GM23338 (cell line): Measurements from ENCODE around the gene DKK2. TPM values are rescaled to one million over a fixed set of nuclear protein-coding genes. Genes with fewer than 3 reads are reported as not detected.
"Not testable (repeated sequence)": the region's sequence is repeated elsewhere in the genome, so short reads cannot be mapped to it uniquely, and the experiment has no call there.

Experiments
- ATAC-seq: fragments of 200-7000 bp; cut with Tn5 transposase; 3 replicates; pipeline ENCODE4 v1.9.1; 2020
- DNase-seq: peaks from one replicate; pipeline ENCODE4 v3.0.0-alpha.2; 2015; ENCODE audit warnings: low spot score
- H2AFZ ChIP-seq: fragments of 200-600 bp; sonication (generic); 2 replicates; pipeline ENCODE4 v1.8.0; 2016; ENCODE audit warnings: antibody characterized with exemption, mild to moderate bottlenecking, moderate library complexity
- H3F3A ChIP-seq: fragments of 200-600 bp; sonication (generic); replicated peaks from 2 replicates; pipeline ENCODE4 v1.8.0; 2017; ENCODE audit warnings: antibody characterized with exemption, mixed run types, low read depth
- H3K27ac ChIP-seq: fragments of 200-600 bp; sonication (generic); 2 replicates; pipeline ENCODE4 v1.6.1; 2016; ENCODE audit warnings: low read depth
- H3K27me3 ChIP-seq: fragments of 200-600 bp; sonication (generic); 2 replicates; pipeline ENCODE4 v1.8.0; 2016; ENCODE audit warnings: mild to moderate bottlenecking, mixed run types, moderate library complexity; ENCODE audit not compliant: insufficient read depth
- H3K36me3 ChIP-seq: fragments of 200-600 bp; sonication (generic); 2 replicates; pipeline ENCODE4 v1.8.0; 2016; ENCODE audit warnings: mild to moderate bottlenecking; ENCODE audit not compliant: insufficient read depth
- H3K4me1 ChIP-seq: fragments of 200-600 bp; sonication (generic); 2 replicates; pipeline ENCODE4 v1.8.0; 2016; ENCODE audit warnings: mild to moderate bottlenecking, moderate library complexity; ENCODE audit not compliant: insufficient read depth
- H3K4me2 ChIP-seq: fragments of 200-600 bp; sonication (generic); 2 replicates; pipeline ENCODE4 v1.7.1; 2017; ENCODE audit warnings: mixed run types
- H3K4me3 ChIP-seq: fragments of 200-600 bp; sonication (generic); 2 replicates; pipeline ENCODE4 v1.6.1; 2016; ENCODE audit warnings: mixed run types
- H3K79me2 ChIP-seq: fragments of 200-600 bp; sonication (generic); replicated peaks from 2 replicates; pipeline ENCODE4 v1.8.0; 2017; ENCODE audit warnings: mild to moderate bottlenecking; ENCODE audit not compliant: insufficient read depth
- H3K9me2 ChIP-seq: fragments of 200-600 bp; sonication (generic); 2 replicates; pipeline ENCODE4 v1.8.0; 2017; ENCODE audit not compliant: insufficient read depth
- H4K20me1 ChIP-seq: fragments of 200-600 bp; sonication (generic); replicated peaks from 2 replicates; pipeline ENCODE4 v1.8.0; 2017; ENCODE audit warnings: mild to moderate bottlenecking; ENCODE audit not compliant: insufficient read depth
- H3K27ac Mint-ChIP-seq: 2 replicates; pipeline ENCODE4 v1.8.0; 2020; ENCODE audit warnings: inconsistent platforms, mild to moderate bottlenecking, moderate library complexity, mixed read lengths
- H3K27me3 Mint-ChIP-seq: 3 replicates; pipeline ENCODE4 v1.8.0; 2022; ENCODE audit warnings: low read depth, mild to moderate bottlenecking, moderate library complexity, mixed read lengths, inconsistent platforms; ENCODE audit not compliant: insufficient read depth, poor library complexity
- H3K36me3 Mint-ChIP-seq: 3 replicates; pipeline ENCODE4 v1.8.0; 2021; ENCODE audit warnings: low read depth, mild to moderate bottlenecking, inconsistent platforms, moderate library complexity, mixed read lengths
- H3K4me1 Mint-ChIP-seq: 3 replicates; pipeline ENCODE4 v1.8.0; 2020; ENCODE audit warnings: mild to moderate bottlenecking, inconsistent platforms, mixed read lengths
- H3K4me3 Mint-ChIP-seq: 3 replicates; pipeline ENCODE4 v1.8.0; 2021; ENCODE audit warnings: moderate library complexity, mild to moderate bottlenecking, inconsistent platforms, mixed read lengths
- H3K9me3 Mint-ChIP-seq: 3 replicates; pipeline ENCODE4 v1.8.0; 2020; ENCODE audit warnings: moderate library complexity, mild to moderate bottlenecking, inconsistent platforms, mixed read lengths
- EZH2phosphoT487 ChIP-seq: fragments of 200-600 bp; sonication (generic); IDR thresholded peaks from one replicate; pipeline ENCODE4 v1.8.1; 2018; ENCODE audit warnings: antibody characterized with exemption; ENCODE audit not compliant: unreplicated experiment
- JUNB ChIP-seq: IDR thresholded peaks from one replicate; pipeline ENCODE4 v1.6.1; 2016; ENCODE audit warnings: antibody characterized with exemption; ENCODE audit not compliant: unreplicated experiment
- STAT1 ChIP-seq: IDR thresholded peaks from one replicate; pipeline ENCODE4 v1.6.1; 2016; ENCODE audit warnings: antibody characterized with exemption; ENCODE audit not compliant: unreplicated experiment
- ZNF331 ChIP-seq: fragments of 250-450 bp; sonication (Bioruptor Pico); IDR thresholded peaks from 2 replicates; pipeline ENCODE4 v1.5.0; 2020; ENCODE audit warnings: low read depth, mild to moderate bottlenecking, moderate library complexity
- polyA plus RNA-seq: library from polyadenylated mRNA; unstranded; fragments of >200 nt; fragmentation: Nextera tagmentation; extraction: Ambion mirVana; gene quantifications from 2 replicates; pipeline ENCODE4 v1.2.1, GENCODE V29; 2016
- total RNA-seq: library from RNA; depleted of rRNA; stranded (reverse); fragments of >200 nt; shearing (Covaris generic); gene quantifications from 2 replicates; pipeline ENCODE4 v1.2.3, GENCODE V29; 2014
- TF ChIP-seq, protein P1 (sequence below): fragments of 250-450 bp; sonication (Bioruptor Pico); IDR thresholded peaks from 2 replicates; pipeline ENCODE4 v1.5.0; 2020; ENCODE audit warnings: mild to moderate bottlenecking, moderate library complexity
- TF ChIP-seq, protein P2 (sequence below): IDR thresholded peaks from 2 replicates; pipeline ENCODE4 v1.6.1; 2016; ENCODE audit warnings: antibody characterized with exemption

DKK2 gene
- total and polyA plus RNA-seq, 2 experiments from 2014 or later: 0.05 TPM; not detected in 1

DNA sequence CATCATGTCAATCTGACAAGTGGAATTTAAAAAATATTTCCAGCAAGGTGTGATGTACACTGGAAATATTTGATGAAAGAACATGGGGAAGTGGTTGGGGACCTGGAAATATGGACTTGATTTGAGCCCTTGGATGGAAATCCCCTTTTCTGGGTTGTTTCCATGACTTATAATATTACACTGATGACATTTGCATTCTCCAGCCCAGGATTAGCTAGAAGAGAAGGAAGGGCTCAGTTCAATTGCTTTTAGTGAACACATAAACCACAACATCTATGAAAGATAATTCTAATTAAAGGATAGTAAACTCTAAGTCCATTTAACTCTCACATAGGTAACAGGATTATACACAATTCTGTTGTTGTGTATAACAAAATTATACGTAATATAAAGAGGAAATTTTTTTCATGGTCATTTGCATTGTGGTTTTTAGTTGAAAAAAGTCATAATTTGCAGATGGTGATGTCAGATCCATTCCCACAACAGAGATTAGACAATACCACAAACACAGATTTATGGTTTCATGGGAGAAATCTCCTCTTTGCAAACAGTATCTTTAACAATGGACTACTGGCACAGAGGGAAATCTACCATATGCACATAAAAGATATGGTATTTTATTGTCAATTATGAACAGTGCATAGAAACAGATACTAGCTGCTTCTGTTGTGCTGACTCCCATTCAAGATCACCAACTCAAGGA is 126.5 kb downstream of the DKK2 start (continued):
- TF ChIP-seq, protein P1, sequence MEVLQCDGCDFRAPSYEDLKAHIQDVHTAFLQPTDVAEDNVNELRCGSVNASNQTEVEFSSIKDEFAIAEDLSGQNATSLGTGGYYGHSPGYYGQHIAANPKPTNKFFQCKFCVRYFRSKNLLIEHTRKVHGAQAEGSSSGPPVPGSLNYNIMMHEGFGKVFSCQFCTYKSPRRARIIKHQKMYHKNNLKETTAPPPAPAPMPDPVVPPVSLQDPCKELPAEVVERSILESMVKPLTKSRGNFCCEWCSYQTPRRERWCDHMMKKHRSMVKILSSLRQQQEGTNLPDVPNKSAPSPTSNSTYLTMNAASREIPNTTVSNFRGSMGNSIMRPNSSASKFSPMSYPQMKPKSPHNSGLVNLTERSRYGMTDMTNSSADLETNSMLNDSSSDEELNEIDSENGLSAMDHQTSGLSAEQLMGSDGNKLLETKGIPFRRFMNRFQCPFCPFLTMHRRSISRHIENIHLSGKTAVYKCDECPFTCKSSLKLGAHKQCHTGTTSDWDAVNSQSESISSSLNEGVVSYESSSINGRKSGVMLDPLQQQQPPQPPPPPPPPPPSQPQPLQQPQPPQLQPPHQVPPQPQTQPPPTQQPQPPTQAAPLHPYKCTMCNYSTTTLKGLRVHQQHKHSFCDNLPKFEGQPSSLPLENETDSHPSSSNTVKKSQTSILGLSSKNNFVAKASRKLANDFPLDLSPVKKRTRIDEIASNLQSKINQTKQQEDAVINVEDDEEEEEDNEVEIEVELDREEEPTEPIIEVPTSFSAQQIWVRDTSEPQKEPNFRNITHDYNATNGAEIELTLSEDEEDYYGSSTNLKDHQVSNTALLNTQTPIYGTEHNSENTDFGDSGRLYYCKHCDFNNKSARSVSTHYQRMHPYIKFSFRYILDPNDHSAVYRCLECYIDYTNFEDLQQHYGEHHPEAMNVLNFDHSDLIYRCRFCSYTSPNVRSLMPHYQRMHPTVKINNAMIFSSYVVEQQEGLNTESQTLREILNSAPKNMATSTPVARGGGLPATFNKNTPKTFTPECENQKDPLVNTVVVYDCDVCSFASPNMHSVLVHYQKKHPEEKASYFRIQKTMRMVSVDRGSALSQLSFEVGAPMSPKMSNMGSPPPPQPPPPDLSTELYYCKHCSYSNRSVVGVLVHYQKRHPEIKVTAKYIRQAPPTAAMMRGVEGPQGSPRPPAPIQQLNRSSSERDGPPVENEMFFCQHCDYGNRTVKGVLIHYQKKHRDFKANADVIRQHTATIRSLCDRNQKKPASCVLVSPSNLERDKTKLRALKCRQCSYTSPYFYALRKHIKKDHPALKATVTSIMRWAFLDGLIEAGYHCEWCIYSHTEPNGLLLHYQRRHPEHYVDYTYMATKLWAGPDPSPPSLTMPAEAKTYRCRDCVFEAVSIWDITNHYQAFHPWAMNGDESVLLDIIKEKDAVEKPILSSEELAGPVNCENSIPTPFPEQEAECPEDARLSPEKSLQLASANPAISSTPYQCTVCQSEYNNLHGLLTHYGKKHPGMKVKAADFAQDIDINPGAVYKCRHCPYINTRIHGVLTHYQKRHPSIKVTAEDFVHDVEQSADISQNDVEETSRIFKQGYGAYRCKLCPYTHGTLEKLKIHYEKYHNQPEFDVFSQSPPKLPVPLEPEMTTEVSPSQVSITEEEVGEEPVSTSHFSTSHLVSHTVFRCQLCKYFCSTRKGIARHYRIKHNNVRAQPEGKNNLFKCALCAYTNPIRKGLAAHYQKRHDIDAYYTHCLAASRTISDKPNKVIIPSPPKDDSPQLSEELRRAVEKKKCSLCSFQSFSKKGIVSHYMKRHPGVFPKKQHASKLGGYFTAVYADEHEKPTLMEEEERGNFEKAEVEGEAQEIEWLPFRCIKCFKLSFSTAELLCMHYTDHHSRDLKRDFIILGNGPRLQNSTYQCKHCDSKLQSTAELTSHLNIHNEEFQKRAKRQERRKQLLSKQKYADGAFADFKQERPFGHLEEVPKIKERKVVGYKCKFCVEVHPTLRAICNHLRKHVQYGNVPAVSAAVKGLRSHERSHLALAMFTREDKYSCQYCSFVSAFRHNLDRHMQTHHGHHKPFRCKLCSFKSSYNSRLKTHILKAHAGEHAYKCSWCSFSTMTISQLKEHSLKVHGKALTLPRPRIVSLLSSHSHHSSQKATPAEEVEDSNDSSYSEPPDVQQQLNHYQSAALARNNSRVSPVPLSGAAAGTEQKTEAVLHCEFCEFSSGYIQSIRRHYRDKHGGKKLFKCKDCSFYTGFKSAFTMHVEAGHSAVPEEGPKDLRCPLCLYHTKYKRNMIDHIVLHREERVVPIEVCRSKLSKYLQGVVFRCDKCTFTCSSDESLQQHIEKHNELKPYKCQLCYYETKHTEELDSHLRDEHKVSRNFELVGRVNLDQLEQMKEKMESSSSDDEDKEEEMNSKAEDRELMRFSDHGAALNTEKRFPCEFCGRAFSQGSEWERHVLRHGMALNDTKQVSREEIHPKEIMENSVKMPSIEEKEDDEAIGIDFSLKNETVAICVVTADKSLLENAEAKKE (CRISPR knock-in tag): no peak
- TF ChIP-seq EZH2phosphoT487 (no peak), ZNF331 (CRISPR knock-in tag) (no peak), STAT1 (no peak), JUNB (no peak)
- TF ChIP-seq, protein P2, sequence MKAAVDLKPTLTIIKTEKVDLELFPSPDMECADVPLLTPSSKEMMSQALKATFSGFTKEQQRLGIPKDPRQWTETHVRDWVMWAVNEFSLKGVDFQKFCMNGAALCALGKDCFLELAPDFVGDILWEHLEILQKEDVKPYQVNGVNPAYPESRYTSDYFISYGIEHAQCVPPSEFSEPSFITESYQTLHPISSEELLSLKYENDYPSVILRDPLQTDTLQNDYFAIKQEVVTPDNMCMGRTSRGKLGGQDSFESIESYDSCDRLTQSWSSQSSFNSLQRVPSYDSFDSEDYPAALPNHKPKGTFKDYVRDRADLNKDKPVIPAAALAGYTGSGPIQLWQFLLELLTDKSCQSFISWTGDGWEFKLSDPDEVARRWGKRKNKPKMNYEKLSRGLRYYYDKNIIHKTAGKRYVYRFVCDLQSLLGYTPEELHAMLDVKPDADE: no peak

DNA sequence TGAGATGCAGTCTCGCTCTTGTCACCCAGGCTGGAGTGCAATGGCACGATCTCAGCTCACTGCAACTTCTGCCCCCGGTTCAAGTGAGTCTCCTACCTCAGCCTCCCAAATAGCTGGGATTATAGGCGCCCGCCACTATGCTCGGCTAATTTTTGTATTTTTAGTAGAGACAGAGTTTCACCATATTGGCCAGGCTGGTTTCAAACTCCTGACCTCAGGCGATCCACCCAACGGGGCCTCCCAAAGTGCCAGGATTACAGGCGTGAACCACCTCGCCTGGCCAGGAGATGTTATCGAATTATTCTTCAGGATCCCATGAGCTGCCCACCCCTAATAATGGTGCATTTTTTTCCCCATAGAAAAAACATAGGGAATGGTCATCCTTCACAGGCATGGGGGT is 128.1 kb downstream of the DKK2 start:
- H3K9me2 ChIP-seq, H3F3A ChIP-seq, H2AFZ ChIP-seq, H4K20me1 ChIP-seq, H3K4me3 Mint-ChIP-seq, H3K27ac Mint-ChIP-seq, ATAC-seq, DNase-seq, H3K4me3 ChIP-seq, H3K4me1 Mint-ChIP-seq, H3K79me2 ChIP-seq, H3K27me3 Mint-ChIP-seq, H3K9me3 Mint-ChIP-seq, H3K4me1 ChIP-seq, H3K27ac ChIP-seq, H3K4me2 ChIP-seq, H3K36me3 ChIP-seq, H3K36me3 Mint-ChIP-seq, H3K27me3 ChIP-seq: not testable (repeated sequence)
